Mononuclear cell (primary cell): ENCODE measurements around the gene SASH1. TPM values are rescaled to one million over a fixed set of nuclear protein-coding genes. Genes with fewer than 3 reads are reported as not detected.

ENCODE experiments used
- H3K27me3 ChIP-seq: 2 replicates; pipeline ENCODE4 v1.6.0; 2011; ENCODE audit warnings: low read length, control low read depth; ENCODE audit not compliant: insufficient read depth
- H3K4me1 ChIP-seq: 2 replicates; pipeline ENCODE4 v1.5.1; 2011; ENCODE audit warnings: mild to moderate bottlenecking, low read length, control low read depth; ENCODE audit not compliant: insufficient read depth
- H3K4me3 ChIP-seq: 2 replicates; pipeline ENCODE4 v1.5.1; 2011; ENCODE audit warnings: mild to moderate bottlenecking, low read length, moderate library complexity
- H3K9me3 ChIP-seq: 2 replicates; pipeline ENCODE4 v1.5.1; 2011; ENCODE audit warnings: low read depth, mild to moderate bottlenecking, control low read depth, low read length
- total RNA-seq: library from RNA; depleted of rRNA; stranded (reverse); fragments of >200 nt; gene quantifications from one replicate; pipeline ENCODE4 v1.2.3, GENCODE V29; 2012

Gene SASH1
- total RNA-seq, 1 donor: 1.7 TPM

DNA sequence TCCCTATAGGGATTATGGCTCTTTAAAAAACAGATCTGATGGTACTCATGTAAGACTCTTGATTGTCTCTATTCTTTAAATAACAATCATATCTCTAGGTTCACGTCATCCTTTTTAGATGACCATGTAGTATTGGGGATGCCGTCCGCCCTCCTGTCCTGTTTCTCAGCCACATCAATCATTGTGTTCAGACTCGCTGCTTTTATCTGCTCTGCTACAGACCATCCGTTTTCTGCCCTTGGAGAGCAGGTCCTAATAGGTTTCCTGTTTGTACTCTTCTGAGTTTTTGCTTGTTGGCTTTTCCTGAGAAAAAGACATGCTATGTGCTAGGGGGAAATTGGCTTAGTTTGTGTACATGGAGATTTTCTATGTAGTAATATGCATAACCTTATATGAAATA, 76.8 kb downstream of the SASH1 start:
- Histone ChIP-seq H3K9me3 (no peaks in the 10 kb centered on the region), H3K27me3 (no peaks in the 10 kb centered on the region), H3K4me1 (no peaks in the 10 kb centered on the region), H3K4me3 (no peak overlapping the region)

DNA sequence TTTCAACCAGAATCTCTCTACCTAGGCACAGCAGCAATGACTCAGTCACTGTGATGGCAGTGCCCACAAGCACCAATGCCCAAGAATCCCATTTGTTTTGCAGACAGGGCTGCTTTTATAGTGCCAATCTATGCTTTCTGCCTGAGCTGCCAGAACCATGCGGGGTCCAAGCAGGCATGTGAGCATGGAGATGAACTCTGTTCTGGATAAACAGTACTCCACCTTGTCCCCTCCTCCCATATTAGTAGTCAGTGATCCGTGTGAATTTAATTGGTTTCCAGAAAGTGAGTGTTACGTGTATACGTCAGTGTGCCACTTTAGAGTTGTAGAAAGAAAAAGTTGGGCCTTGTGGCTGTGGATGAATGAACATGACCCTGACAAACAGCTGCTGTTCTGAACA, 79.4 kb downstream of the SASH1 start:
- Histone ChIP-seq H3K9me3 (no peaks in the 10 kb centered on the region), H3K4me3 (no peak overlapping the region), H3K27me3 (no peaks in the 10 kb centered on the region), H3K4me1 (no peaks in the 10 kb centered on the region)

DNA sequence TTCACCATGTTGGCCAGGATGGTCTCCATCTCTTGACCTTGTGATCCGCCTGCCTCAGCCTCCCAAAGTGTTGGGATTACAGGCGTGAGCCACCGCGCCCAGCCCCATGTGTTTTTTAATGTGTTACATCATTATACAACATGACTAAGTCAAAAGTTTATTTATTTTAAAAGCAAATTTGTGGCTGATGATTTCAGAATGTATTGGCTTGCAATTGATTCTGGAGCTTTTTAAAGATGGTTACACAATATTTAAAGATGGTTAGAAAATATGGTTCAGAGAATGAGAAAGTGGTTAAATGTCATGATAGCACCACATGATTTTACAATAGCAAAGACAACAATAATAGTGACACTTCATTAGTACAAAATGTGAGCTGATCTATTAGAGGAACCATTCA, 80.5 kb downstream of the SASH1 start:
- Histone ChIP-seq H3K27me3 (no peaks in the 10 kb centered on the region), H3K4me1 (no peaks in the 10 kb centered on the region)

DNA sequence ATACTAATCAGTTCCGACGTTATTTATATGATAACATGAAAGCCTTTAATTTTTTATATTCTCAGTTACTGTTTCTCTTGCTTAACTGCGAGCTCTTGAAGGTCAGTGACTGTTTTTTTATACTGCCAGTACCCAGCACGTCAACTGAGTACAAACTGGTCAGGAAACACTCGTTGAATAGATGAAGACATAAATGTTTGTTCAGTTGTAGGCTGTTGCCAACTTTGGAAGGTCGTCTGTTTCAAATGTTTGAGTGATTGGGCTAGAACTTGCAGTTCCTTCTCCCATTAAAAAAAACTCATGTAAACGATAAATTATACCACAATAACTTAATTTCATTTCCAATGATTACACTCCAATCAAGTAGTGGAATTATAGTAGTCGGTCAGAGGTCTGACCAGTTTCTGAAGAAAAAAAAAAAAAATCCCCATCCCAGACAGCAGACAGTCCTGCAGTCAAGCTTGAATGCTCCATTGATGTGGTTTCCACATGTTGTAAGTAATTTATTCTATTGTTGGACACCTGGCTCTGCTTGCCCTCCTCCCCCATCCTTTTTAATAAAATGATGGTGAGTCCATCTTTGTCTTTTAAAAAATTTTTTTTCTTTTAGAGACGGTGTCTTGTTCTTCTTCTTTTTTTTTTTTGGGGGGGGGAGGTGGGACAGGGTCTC, 81.1 kb downstream of the SASH1 start:
- Histone ChIP-seq H3K9me3 (no peaks in the 10 kb centered on the region), H3K27me3 (no peaks in the 10 kb centered on the region), H3K4me1 (no peaks in the 10 kb centered on the region), H3K4me3 (no peak overlapping the region)

More for the DNA sequence above, 80.5 kb downstream of the SASH1 start:
- Histone ChIP-seq H3K9me3 (no peaks in the 10 kb centered on the region), H3K4me3 (no peak overlapping the region)

DNA sequence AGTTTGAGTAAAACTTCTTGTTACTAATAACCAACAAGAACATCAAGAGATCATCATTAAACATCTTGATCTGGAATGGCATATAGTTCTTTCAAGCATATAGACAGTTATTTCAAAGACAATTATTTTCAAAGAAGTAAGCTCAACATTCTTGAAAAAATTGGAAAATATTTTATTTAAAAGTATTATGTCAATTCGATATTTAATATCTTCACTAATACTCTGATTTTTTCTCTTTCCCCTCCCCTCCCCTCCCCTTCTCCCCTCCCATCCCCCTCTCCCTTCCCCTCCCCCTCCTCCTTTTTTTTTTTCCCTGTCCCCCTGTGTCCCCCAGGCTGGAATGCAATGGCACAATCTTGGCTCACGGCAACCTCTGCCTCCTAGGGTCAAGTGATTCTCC, 82.8 kb downstream of the SASH1 start:
- Histone ChIP-seq H3K27me3 (no peaks in the 10 kb centered on the region), H3K4me3 (no peak overlapping the region), H3K4me1 (no peaks in the 10 kb centered on the region), H3K9me3 (no peaks in the 10 kb centered on the region)

DNA sequence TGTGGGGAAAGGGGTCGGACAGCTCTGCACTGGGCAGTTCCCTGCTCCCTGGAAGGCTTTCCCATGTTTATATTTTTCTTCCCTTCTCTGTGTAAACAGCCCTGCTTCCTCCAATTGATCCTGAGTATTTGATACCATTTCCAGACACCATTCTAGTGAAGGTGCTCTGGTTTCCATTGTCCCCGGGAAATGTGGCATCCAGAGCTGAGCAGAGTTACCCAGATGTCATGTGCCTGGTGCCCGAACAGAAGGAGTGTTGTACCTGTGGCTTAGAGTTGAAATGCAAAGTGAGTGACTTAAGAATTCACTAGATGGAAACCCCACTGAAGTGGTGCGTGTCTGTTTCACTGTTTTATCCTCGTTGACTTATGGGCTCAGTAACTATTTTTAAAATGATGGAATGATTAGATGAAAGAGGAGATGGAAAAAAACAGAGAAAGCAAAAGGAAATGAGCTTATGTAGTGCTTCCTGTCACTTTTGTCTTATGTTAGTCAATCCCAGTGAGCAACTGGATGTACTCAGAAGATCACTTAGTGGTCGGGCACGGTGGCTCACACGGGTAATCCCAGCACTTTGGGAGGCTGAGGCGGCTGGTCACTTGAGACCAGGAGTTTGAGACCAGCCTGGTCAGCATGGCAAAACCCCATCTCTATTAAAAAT, 83.8 kb downstream of the SASH1 start:
- no peaks in the 10 kb centered on the region for H3K4me1 ChIP-seq
- H3K4me3 ChIP-seq: no peak overlapping the region
- no peaks in the 10 kb centered on the region for H3K27me3 ChIP-seq
- H3K9me3 ChIP-seq: no peaks in the 10 kb centered on the region

DNA sequence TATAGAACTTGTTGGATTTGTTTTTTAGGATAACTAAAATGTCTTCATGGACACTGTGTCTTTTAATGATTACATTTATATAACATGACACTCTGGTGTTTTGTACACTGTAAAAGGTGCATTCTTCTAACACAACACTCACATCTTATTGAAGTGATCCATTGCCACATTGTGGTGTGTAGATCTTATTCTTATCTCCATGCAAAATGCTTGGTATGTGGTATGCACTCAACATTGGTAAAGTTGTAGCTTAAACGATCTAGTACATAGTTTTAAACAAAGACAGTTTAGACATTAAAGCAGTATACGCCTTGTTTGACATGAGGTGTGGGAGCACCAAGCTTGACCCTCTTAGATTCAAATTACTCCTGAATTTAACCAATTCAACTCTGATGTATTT, 84.7 kb downstream of the SASH1 start:
- H3K4me3 ChIP-seq: no peak overlapping the region
- no peaks in the 10 kb centered on the region for H3K4me1 ChIP-seq
- H3K27me3 ChIP-seq: no peaks in the 10 kb centered on the region
- no peaks in the 10 kb centered on the region for H3K9me3 ChIP-seq

DNA sequence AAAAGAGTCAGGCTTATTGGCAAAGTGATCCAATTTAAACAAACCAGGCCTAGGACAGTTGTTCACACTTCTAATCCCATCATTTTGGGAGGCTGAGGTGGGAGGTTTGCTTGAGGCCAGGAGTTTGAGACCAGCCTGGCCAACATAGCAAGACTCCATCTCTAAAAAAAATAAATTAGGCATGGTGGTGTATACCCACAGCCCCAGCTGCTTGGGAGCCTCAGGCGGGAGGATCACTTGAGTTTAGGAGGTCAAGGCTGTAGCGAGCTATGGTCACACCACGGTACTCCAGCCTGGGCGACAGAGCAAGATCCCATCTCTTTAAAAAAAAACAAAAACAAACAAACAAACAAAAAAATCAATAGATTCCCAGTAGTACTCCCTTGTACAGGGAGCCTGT, 86.8 kb downstream of the SASH1 start:
- H3K9me3 ChIP-seq: no peaks in the 10 kb centered on the region
- no peaks in the 10 kb centered on the region for H3K27me3 ChIP-seq

DNA sequence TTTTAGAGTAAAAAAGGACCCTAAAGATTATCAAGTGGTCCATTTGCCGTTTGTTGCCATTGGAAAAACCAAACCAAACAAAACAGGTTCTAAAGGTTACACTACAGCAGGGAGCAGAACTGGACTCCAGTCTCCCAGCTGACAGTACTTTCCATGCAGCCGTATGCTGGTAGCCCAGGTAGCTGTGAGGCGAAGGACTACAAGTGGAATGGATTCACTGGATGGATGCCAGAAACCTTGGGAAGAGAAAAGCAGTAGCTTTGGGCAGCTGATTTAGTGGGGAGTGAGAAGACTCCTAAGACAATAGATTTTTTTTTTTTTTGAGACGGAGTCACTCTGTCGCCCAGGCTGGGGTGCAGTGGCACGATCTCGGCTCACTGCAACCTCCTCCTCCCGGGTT, 88.3 kb downstream of the SASH1 start:
- Histone ChIP-seq H3K9me3 (no peaks in the 10 kb centered on the region), H3K4me1 (no peaks in the 10 kb centered on the region), H3K27me3 (no peaks in the 10 kb centered on the region), H3K4me3 (no peak overlapping the region)

More for the DNA sequence above, 86.8 kb downstream of the SASH1 start:
- no peaks in the 10 kb centered on the region for H3K4me1 ChIP-seq
- no peak overlapping the region for H3K4me3 ChIP-seq

DNA sequence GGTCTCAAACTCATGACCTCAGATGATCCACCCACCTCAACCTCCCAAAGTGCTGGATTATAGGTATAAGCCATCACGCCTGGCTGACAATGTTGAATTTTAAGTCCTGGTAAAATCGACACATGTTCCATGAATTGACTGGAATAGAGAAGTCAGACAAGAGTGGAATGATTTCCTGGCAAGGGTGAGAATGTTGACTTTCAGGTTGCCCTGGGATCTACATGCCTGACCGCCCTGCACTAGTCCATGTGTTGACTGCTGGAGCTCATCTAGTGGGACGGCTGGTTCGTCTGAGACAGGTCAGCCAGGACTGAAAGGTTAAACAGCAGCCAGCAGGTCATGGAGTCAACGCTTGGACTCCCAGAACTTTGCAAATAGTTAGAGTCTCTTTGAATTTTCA, 88.8 kb downstream of the SASH1 start:
- Histone ChIP-seq H3K27me3 (no peaks in the 10 kb centered on the region), H3K4me1 (no peaks in the 10 kb centered on the region), H3K9me3 (no peaks in the 10 kb centered on the region), H3K4me3 (no peak overlapping the region)

DNA sequence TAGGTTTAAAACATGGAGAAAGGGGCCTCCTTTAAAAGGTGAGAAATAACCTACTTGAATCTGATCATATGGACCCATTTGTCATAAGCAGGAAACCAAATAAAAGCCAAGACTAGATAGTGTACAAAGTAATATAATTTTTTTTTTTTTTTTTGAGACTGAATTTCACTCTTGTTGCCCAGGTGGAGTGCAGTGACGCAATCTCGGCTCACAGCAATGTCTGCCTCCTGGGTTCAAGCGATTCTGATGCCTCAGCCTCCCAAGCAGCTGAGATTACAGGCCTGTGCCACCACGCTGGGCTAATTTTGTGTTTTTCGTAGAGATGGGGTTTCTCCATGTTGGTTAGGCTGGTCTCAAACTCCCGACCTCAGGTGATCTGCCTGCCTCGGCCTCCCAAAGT, 89.2 kb downstream of the SASH1 start:
- Histone ChIP-seq H3K27me3 (no peaks in the 10 kb centered on the region), H3K9me3 (no peaks in the 10 kb centered on the region), H3K4me1 (no peaks in the 10 kb centered on the region), H3K4me3 (no peak overlapping the region)

DNA sequence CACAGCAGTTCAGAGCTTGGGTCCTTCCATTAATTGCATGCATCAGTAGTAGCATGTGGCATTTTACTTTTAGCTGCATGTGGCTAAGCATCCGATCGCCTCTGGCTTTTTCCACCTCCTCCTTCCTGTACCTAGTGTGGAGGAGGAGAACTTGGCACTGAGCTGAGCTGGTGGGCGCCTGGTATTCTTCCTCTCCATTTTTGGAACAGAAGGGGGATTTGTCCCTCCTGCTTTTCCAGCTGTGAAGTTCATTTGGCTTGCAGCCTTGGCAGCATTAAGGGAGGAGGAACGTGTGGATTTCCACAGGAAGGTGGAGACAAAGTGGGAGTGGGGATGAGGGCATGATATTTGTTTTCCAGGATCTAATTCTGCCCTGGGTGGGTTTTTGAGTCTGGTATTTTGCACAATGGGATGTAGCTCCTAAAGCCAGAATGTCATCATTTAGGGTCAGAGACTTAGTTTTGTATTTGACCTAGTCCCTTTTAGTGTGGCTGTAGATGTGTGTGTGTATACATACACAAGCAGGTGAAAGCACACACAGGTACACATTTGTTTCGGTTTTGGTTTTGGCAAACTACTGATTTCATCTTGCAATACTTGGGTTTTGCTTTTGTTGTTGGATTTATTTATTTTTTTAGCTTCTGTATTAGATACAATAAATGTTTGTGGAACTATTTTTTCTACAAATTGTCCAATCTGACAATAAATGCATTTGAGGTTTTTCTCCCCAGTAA, 90.0 kb downstream of the SASH1 start:
- no peaks in the 10 kb centered on the region for H3K27me3 ChIP-seq
- H3K4me1 ChIP-seq: no peaks in the 10 kb centered on the region
- no peaks in the 10 kb centered on the region for H3K9me3 ChIP-seq
- H3K4me3 ChIP-seq: no peak overlapping the region

DNA sequence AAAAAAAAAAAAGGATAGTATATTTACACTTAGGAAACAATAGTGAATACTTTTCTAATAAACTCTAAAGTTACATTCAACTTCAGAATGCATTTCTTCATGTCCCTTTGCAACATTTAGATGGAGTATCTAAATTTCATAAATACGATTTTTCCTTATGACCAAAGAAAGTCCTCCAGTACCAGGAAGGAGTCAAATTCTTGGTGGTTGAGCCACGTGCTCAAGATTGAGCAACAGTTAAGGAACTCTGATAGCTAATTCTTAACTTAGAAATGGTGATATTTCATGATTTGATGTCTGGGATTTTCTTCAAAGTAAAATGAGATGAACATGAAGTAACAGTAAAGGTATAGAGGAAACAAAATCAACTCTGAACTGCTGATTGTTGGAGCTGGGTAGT, 92.7 kb downstream of the SASH1 start:
- no peaks in the 10 kb centered on the region for H3K9me3 ChIP-seq
- no peaks in the 10 kb centered on the region for H3K4me1 ChIP-seq
- H3K27me3 ChIP-seq: no peaks in the 10 kb centered on the region
- no peak overlapping the region for H3K4me3 ChIP-seq

DNA sequence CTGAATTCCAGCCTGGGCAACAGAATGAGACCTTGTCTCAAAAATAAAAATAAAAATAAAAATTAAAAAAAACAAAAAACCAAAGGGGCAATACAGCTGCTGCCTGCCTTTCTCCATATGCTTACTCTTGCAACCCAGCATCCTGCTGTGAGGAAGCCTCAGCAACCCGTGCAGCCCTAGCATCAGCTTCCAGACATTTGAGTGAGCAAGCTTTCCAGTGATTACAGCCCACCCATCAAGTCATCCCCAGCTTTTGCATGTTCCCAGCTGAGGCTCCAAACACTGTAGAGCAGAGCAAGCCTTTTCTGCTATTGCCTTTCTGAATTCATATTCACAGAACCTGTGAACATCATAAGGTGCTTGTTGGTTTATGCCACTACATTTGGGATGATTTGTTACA, 93.8 kb downstream of the SASH1 start:
- Histone ChIP-seq H3K4me3 (no peak overlapping the region), H3K4me1 (no peaks in the 10 kb centered on the region), H3K9me3 (no peaks in the 10 kb centered on the region), H3K27me3 (no peaks in the 10 kb centered on the region)

DNA sequence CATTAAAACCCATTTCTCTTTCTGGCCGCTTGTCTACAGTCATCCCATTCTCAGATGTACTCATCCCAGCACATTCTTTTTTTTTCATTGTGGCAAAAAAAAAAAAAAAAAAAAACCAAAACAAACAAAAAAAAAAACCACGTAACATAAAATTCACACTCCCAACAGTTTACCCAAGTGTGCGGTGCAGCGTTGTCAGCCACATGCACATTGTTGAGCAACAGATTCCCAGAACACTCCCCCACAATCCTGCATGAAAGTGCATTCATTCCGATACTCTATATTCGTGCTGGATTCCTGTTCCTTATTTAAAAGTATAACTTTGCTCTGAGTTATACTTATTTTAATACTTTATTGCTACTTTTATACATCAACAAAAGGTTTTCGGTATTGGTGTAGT, 96.0 kb downstream of the SASH1 start:
- no peaks in the 10 kb centered on the region for H3K9me3 ChIP-seq
- H3K4me1 ChIP-seq: no peaks in the 10 kb centered on the region
- no peak overlapping the region for H3K4me3 ChIP-seq
- H3K27me3 ChIP-seq: no peaks in the 10 kb centered on the region
